Retina (tissue), 1 donor: Measurements from ENCODE around the gene FXYD4.

Experiments
- DNase-seq: peaks from one replicate; pipeline ENCODE4 v3.0.0-alpha.2; 2016

Gene FXYD4

GRCh38 chr10:43347997-43348396 lies 23.4 kb upstream of the FXYD4 start:
- DNase-seq, result no peak

- DNase-seq, result peak; percentile 89
These were observed 22.7 kb upstream of the FXYD4 start for GRCh38 chr10:43348511-43349312.

GRCh38 chr10:43350156-43350555 lies 21.3 kb upstream of the FXYD4 start:
- no peak for DNase-seq

GRCh38 chr10:43350686-43351085 lies 20.8 kb upstream of the FXYD4 start:
- peak; percentile 63 for DNase-seq

GRCh38 chr10:43351301-43351700 lies 20.1 kb upstream of the FXYD4 start:
- no peak for DNase-seq

- no peak for DNase-seq
These were observed 18.5 kb upstream of the FXYD4 start for GRCh38 chr10:43352951-43353350.

GRCh38 chr10:43353495-43354329 lies 17.7 kb upstream of the FXYD4 start:
- no peak for DNase-seq

GRCh38 chr10:43354330-43354635 lies 17.2 kb upstream of the FXYD4 start:
- no peak for DNase-seq

- no peak for DNase-seq
These were observed 16.5 kb upstream of the FXYD4 start for GRCh38 chr10:43354879-43355380.

GRCh38 chr10:43355749-43356371 lies 15.6 kb upstream of the FXYD4 start:
- DNase-seq, result no peak

- DNase-seq, result no peak
These were observed 11.3 kb upstream of the FXYD4 start for GRCh38 chr10:43360086-43360485.

- no peak for DNase-seq
These were observed 9.8 kb upstream of the FXYD4 start for GRCh38 chr10:43361547-43362190.

GRCh38 chr10:43362191-43362839 lies 9.1 kb upstream of the FXYD4 start:
- DNase-seq, result peak; percentile 97

- DNase-seq, result no peak
These were observed 6.4 kb upstream of the FXYD4 start for GRCh38 chr10:43365001-43365400.

- DNase-seq, result no peak
These were observed 1.5 kb upstream of the FXYD4 start for GRCh38 chr10:43369921-43370320.

GRCh38 chr10:43370671-43371215 lies 693 bp upstream of the FXYD4 start:
- DNase-seq, result no peak

- peak; percentile 41 for DNase-seq
These were observed 1.4 kb downstream of the FXYD4 start for GRCh38 chr10:43372765-43373361.

- no peak for DNase-seq
These were observed 2.0 kb downstream of the FXYD4 start for GRCh38 chr10:43373461-43373860.

- no peak for DNase-seq
These were observed 2.8 kb downstream of the FXYD4 start for GRCh38 chr10:43374194-43374593.

- DNase-seq, result no peak
These were observed 4.1 kb downstream of the FXYD4 start for GRCh38 chr10:43375401-43376020.

- no peak for DNase-seq
These were observed 4.7 kb downstream of the FXYD4 start for GRCh38 chr10:43376046-43376635.
